H1 (cell line): Measurements from ENCODE around the gene PPP2R2C. TPM values are rescaled to one million over a fixed set of nuclear protein-coding genes. Genes with fewer than 3 reads are reported as not detected.

ENCODE experiments used
- CTCF ChIA-PET: fragments of 300-600 bp; sonication (Branson Sonifier 250); formaldehyde crosslinking; loops from one replicate; lab custom pipeline; 2021; ENCODE audit not compliant: partially characterized antibody; lab: Charles Lee
- POLR2A ChIA-PET: fragments of 300-600 bp; sonication (Branson Sonifier 250); formaldehyde crosslinking; loops from one replicate; lab custom pipeline; 2021; ENCODE audit warnings: inconsistent platforms; ENCODE audit not compliant: partially characterized antibody; lab: Charles Lee
- DNase-seq, 2 experiments: peaks; one replicate each; pipeline versions ENCODE4 v3.0.0 to v3.0.0-alpha.2; 2010 to 2022; ENCODE audit warnings: low spot score in 2 of 2, low read depth in 1 of 2, mixed read lengths in 1 of 2
- FAIRE-seq: peaks from 2 replicates; lab custom pipeline; 2011; peaks lifted over from hg19 to GRCh38; lab: Jason Lieb, UNC
- H2AFZ ChIP-seq: 2 replicates; pipeline ENCODE4 v1.8.1; 2012; ENCODE audit warnings: low read length, inconsistent platforms
- H2AK5ac ChIP-seq: 2 replicates; pipeline ENCODE4 v1.6.1; 2013; ENCODE audit warnings: low read depth, low read length
- H2BK120ac ChIP-seq: replicated peaks from 2 replicates; pipeline ENCODE3; 2013; ENCODE audit warnings: low read depth, low read length, inconsistent platforms
- H2BK12ac ChIP-seq: 2 replicates; pipeline ENCODE4 v1.6.1; 2013; ENCODE audit warnings: low read depth, low read length
- H2BK15ac ChIP-seq: 2 replicates; pipeline ENCODE4 v1.6.1; 2013; ENCODE audit warnings: low read length
- H2BK20ac ChIP-seq: 2 replicates; pipeline ENCODE4 v1.6.1; 2013; ENCODE audit warnings: low read length
- H2BK5ac ChIP-seq: 2 replicates; pipeline ENCODE4 v1.6.1; 2013; ENCODE audit warnings: low read depth, low read length
- H3K14ac ChIP-seq: 2 replicates; pipeline ENCODE4 v1.6.1; 2013; ENCODE audit warnings: inconsistent platforms; ENCODE audit not compliant: insufficient read length
- H3K18ac ChIP-seq: 2 replicates; pipeline ENCODE4 v1.6.1; 2013; ENCODE audit warnings: low read length; ENCODE audit errors: extremely low read depth
- H3K23ac ChIP-seq: 2 replicates; pipeline ENCODE4 v1.6.1; 2013; ENCODE audit warnings: inconsistent platforms; ENCODE audit not compliant: insufficient read length
- H3K23me2 ChIP-seq: 2 replicates; pipeline ENCODE4 v1.6.1; 2013; ENCODE audit warnings: low read depth, low read length
- H3K27ac ChIP-seq: 2 replicates; pipeline ENCODE4 v1.6.1; 2011; ENCODE audit warnings: low read depth, low read length, inconsistent platforms
- H3K27me3 ChIP-seq, 4 experiments: replicated peaks in 1 of 4; 1 replicate in 1 of 4; 2 replicates in 3 of 4; pipeline versions ENCODE4 v1.6.1 to v1.8.1; 2011 to 2013; ENCODE audit warnings: low read length in 3 of 4, mild to moderate bottlenecking in 3 of 4, inconsistent platforms in 2 of 4, mixed read lengths in 2 of 4, moderate library complexity in 1 of 4; ENCODE audit not compliant: control insufficient read depth in 3 of 4, insufficient read depth in 3 of 4; ENCODE audit errors: extremely low read depth in 1 of 4
- H3K36me3 ChIP-seq, 4 experiments: 2 replicates each; pipeline versions ENCODE4 v1.6.1 to v1.8.1; 2011 to 2013; ENCODE audit warnings: mild to moderate bottlenecking in 4 of 4, low read length in 3 of 4, moderate library complexity in 2 of 4, control low read depth in 1 of 4, inconsistent platforms in 1 of 4; ENCODE audit not compliant: insufficient read depth in 4 of 4, control insufficient read depth in 2 of 4
- H3K4ac ChIP-seq: replicated peaks from 2 replicates; pipeline ENCODE3; 2013; ENCODE audit warnings: low read length, low read depth, mixed read lengths, inconsistent platforms; ENCODE audit not compliant: insufficient read length
- H3K4me1 ChIP-seq, 4 experiments: replicated peaks in 1 of 4; 1 replicate in 1 of 4; 2 replicates in 3 of 4; pipeline versions ENCODE4 v1.6.1 to v1.8.1; 2011 to 2013; ENCODE audit warnings: low read length in 3 of 4, inconsistent platforms in 2 of 4, mixed read lengths in 1 of 4; ENCODE audit not compliant: insufficient read depth in 4 of 4, control insufficient read depth in 3 of 4
- H3K4me2 ChIP-seq, 2 experiments: 2 replicates each; pipeline versions ENCODE4 v1.6.1 to v1.8.1; 2011 to 2013; ENCODE audit warnings: low read depth in 2 of 2, low read length in 2 of 2, control low read depth in 1 of 2, inconsistent platforms in 1 of 2, mild to moderate bottlenecking in 1 of 2; ENCODE audit not compliant: insufficient read depth in 1 of 2
- H3K4me3 ChIP-seq, 4 experiments: fragments of 200-600, 300-600 bp in 1 of 4; sonication (generic), shearing (Covaris generic), sonication (Bioruptor Twin) in 1 of 4; 2 replicates each; pipeline versions ENCODE4 v1.5.1 to v1.8.1; 2011 to 2016; ENCODE audit warnings: low read length in 4 of 4, low read depth in 3 of 4, control low read depth in 2 of 4, inconsistent platforms in 2 of 4, mild to moderate bottlenecking in 2 of 4, mixed read lengths in 1 of 4, moderate library complexity in 1 of 4; ENCODE audit not compliant: insufficient read depth in 2 of 4; ENCODE audit errors: extremely low read depth in 1 of 4
- H3K56ac ChIP-seq: replicated peaks from 2 replicates; pipeline ENCODE3; 2013; ENCODE audit warnings: low read depth, mild to moderate bottlenecking, mixed read lengths, low read length, inconsistent platforms; ENCODE audit not compliant: insufficient read length
- H3K79me1 ChIP-seq: 2 replicates; pipeline ENCODE4 v1.6.1; 2013; ENCODE audit warnings: low read depth, low read length, control low read depth
- H3K79me2 ChIP-seq, 2 experiments: 2 replicates each; pipeline versions ENCODE4 v1.6.1 to v1.8.1; 2012 to 2013; ENCODE audit warnings: low read length in 2 of 2, mild to moderate bottlenecking in 2 of 2, inconsistent platforms in 1 of 2; ENCODE audit not compliant: insufficient read depth in 2 of 2, control insufficient read depth in 1 of 2
- H3K9ac ChIP-seq, 4 experiments: replicated peaks in 1 of 4; 1 replicate in 1 of 4; 2 replicates in 3 of 4; pipeline versions ENCODE4 v1.6.1 to v1.8.1; 2011 to 2013; ENCODE audit warnings: low read depth in 3 of 4, low read length in 3 of 4, control low read depth in 2 of 4, mild to moderate bottlenecking in 2 of 4, moderate library complexity in 2 of 4, inconsistent platforms in 1 of 4; ENCODE audit errors: extremely low read depth in 1 of 4
- H3K9me3 ChIP-seq, 2 experiments: 2 replicates each; pipeline versions ENCODE4 v1.6.1 to v1.8.1; 2012 to 2013; ENCODE audit warnings: mild to moderate bottlenecking in 2 of 2, moderate library complexity in 2 of 2, control low read depth in 1 of 2, inconsistent platforms in 1 of 2, low read depth in 1 of 2, low read length in 1 of 2, mixed read lengths in 1 of 2; ENCODE audit not compliant: insufficient read depth in 2 of 2
- H4K20me1 ChIP-seq, 2 experiments: replicated peaks in 1 of 2; 2 replicates each; pipeline versions ENCODE3 to v1.8.1; 2011 to 2013; ENCODE audit warnings: inconsistent platforms in 2 of 2, low read length in 2 of 2, mild to moderate bottlenecking in 1 of 2; ENCODE audit not compliant: insufficient read depth in 2 of 2, control insufficient read depth in 1 of 2
- H4K5ac ChIP-seq: 2 replicates; pipeline ENCODE4 v1.6.1; 2013; ENCODE audit warnings: low read length, low read depth, mixed read lengths, inconsistent platforms; ENCODE audit not compliant: insufficient read length
- H4K8ac ChIP-seq: 2 replicates; pipeline ENCODE4 v1.8.0; 2013; ENCODE audit warnings: mild to moderate bottlenecking, moderate library complexity, low read length, inconsistent platforms; ENCODE audit not compliant: insufficient read depth; ENCODE audit errors: extremely low read depth
- H4K91ac ChIP-seq: replicated peaks from 2 replicates; pipeline ENCODE3; 2013; ENCODE audit warnings: low read length, mixed read lengths, inconsistent platforms; ENCODE audit not compliant: insufficient read length
- RBBP5 ChIP-seq: IDR thresholded peaks from 2 replicates; pipeline ENCODE4 v1.7.1; 2012; ENCODE audit warnings: low read depth, mild to moderate bottlenecking, inconsistent platforms, low read length, moderate library complexity, borderline replicate concordance
- SUZ12 ChIP-seq: fragments of 200-600 bp; sonication (generic); IDR thresholded peaks from 2 replicates; pipeline ENCODE4 v1.6.1; 2012; ENCODE audit warnings: mild to moderate bottlenecking, inconsistent platforms, low read length, moderate library complexity, mixed read lengths
- TBP ChIP-seq: IDR thresholded peaks from 2 replicates; pipeline ENCODE4 v1.6.1; 2011; ENCODE audit warnings: low read depth, low read length, improper control_type of control experiment
- WGBS, 2 experiments: shearing (Covaris generic) in 1 of 2; methylation state at CpG; one replicate each; pipeline versions ENCODE4 v1.1.6 to v1.1.7; 2013 to 2015; ENCODE audit warnings: low lambda C conversion rate in 2 of 2, mixed read lengths in 2 of 2, inconsistent platforms in 1 of 2, low coverage in 1 of 2, missing lambda C conversion rate in 1 of 2; ENCODE audit not compliant: insufficient replicate concordance in 2 of 2, insufficient coverage in 1 of 2, insufficient read length in 1 of 2; ENCODE audit errors: extremely low coverage in 1 of 2, missing lambda C conversion rate in 1 of 2; 5-methylcytosine and 5-hydroxymethylcytosine counted together
- polyA plus RNA-seq, 7 experiments: library from polyadenylated mRNA; depleted of rRNA in 3 of 7; stranded (reverse) in 5 of 7; unstranded in 2 of 7; fragments of >200 nt in 5 of 7; fragments of 200-250 nt in 2 of 7; gene quantifications; 1 replicate in 5 of 7; 2 replicates in 1 of 7; 4 replicates in 1 of 7; pipeline versions ENCODE4 v1.2.1 to v1.2.3, GENCODE V29; 2011 to 2013; ENCODE audit warnings: missing spikeins in 2 of 7, mixed read lengths in 2 of 7
- total RNA-seq: library from RNA; stranded (reverse); fragmentation: NEBNext Ultra II Directional; extraction: Animal tissue kit (Norgen Biotek cat#: 25700); gene quantifications from 2 replicates; pipeline ENCODE4 v1.2.1, GENCODE V29; 2021

Gene PPP2R2C
- total and polyA plus RNA-seq, 2 of the 8 experiments (the other 6 are each of a cell fraction or from before 2014, with no cell fraction given) = 6.4 TPM

DNA sequence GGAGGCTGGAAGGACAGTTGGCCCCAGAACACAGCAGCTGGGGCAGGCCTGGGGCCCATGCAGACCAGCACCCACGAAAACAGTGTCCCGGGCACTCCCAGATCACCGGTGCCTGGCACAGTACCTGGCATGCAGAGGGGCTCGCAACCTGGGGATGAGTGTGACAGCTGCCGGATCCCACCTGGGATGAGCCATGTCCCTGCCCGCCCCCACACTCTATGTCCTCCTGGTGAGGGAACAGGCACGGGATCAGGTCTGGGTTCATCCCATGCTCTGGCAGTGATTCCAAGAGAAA is 22.8 kb upstream of the PPP2R2C start:
- H2AFZ ChIP-seq = no peak overlapping the region
- DNase-seq (peak in 1 of 2 experiments; percentile 38), FAIRE-seq (no peak)
- no peaks in the 10 kb centered on the region for H4K20me1 ChIP-seq
- no peak overlapping the region for H3K27ac ChIP-seq
- H2BK12ac ChIP-seq = peak overlapping the region; percentile 50; the same call in 1 of the 2 replicates
- no peak overlapping the region for H3K18ac ChIP-seq
- no peak overlapping the region for H3K23ac ChIP-seq
- no peak overlapping the region for H2BK120ac ChIP-seq
- no peak overlapping the region for H4K8ac ChIP-seq
- H3K4me3 ChIP-seq = no peak overlapping the region
- no peak overlapping the region for H3K4ac ChIP-seq
- no peak overlapping the region for H3K9ac ChIP-seq
- peaks cover 0 to 4% (median 0%) of the 10 kb centered on the region in 4 experiments; a peak in 3 of 7 replicates for H3K4me1 ChIP-seq
- H3K36me3 ChIP-seq = no peaks in the 10 kb centered on the region
- H3K79me1 ChIP-seq = no peaks in the 10 kb centered on the region
- WGBS, 2 experiments = 87% methylated on average over 7 of the region's 7 CpGs; no CpG with 5 or more reads in 1 of the 2 experiments
- no peak overlapping the region for H3K56ac ChIP-seq
- CTCF ChIA-PET = interaction anchor here (1.0 to 3.2 kb wide), 3 partner anchors 22 to 55 kb away, joined by 3 to 9 read pairs (median 4); no protein-coding TSS in a partner anchor
- H3K9me3 ChIP-seq = no peaks in the 10 kb centered on the region
- H2AK5ac ChIP-seq = no peak overlapping the region
- H3K79me2 ChIP-seq = no peaks in the 10 kb centered on the region
- H4K91ac ChIP-seq = no peak overlapping the region
- H2BK20ac ChIP-seq = no peak overlapping the region
- no peak overlapping the region for H3K4me2 ChIP-seq
- H2BK15ac ChIP-seq = no peak overlapping the region
- H3K23me2 ChIP-seq = no peaks in the 10 kb centered on the region
- no peak overlapping the region for H4K5ac ChIP-seq
- H3K27me3 ChIP-seq = no peaks in the 10 kb centered on the region; a peak in 2 of 7 replicates
- POLR2A ChIA-PET = no interaction called here
- no peak overlapping the region for H2BK5ac ChIP-seq
- H3K14ac ChIP-seq = no peak overlapping the region
- TF ChIP-seq RBBP5 (no peak), SUZ12 (no peak), TBP (no peak)
